HCT116 (cell line): ENCODE data around the gene CIITA. TPM values are rescaled to one million over a fixed set of nuclear protein-coding genes. Genes with fewer than 3 reads are reported as not detected.

Experiments
- ATAC-seq: fragments of 200-7000 bp; cut with Tn5 transposase; 2 replicates; pipeline ENCODE4 v1.9.1; 2020; ENCODE audit warnings: mild to moderate bottlenecking, moderate library complexity
- BruUV-seq: library from RNA; stranded (reverse); fragments of 400-500 nt; replicated peaks from 2 replicates; lab custom pipeline; 2021; lab: Mats Ljungman, UMichigan
- CTCF ChIA-PET: fragments of 300-600 bp; sonication (Branson Sonifier 250); formaldehyde crosslinking; loops from one replicate; lab custom pipeline; 2021; ENCODE audit warnings: antibody characterized with exemption; lab: Charles Lee
- POLR2A ChIA-PET: fragments of 300-600, 350-600 bp; sonication (Branson Sonifier 250); formaldehyde crosslinking; loops from one replicate; lab custom pipeline; 2021; ENCODE audit warnings: antibody characterized with exemption; lab: Charles Lee
- RAD21 ChIA-PET, 2 experiments: fragments of 300-600 bp; sonication (Branson Sonifier 250); formaldehyde crosslinking; loops; one replicate each; lab custom pipeline; 2023; ENCODE audit warnings: low total read pairs in 2 of 2; ENCODE audit not compliant: uncharacterized antibody in 2 of 2, unreplicated experiment in 2 of 2, low non-redundant PET in 1 of 2; lab: Charles Lee
- DNase-seq: peaks from one replicate; pipeline ENCODE4 v3.0.0-alpha.2; 2010; ENCODE audit warnings: low read depth, low spot score
- H2AFZ ChIP-seq: fragments of 200-600 bp; shearing (Covaris generic), sonication (generic); 2 replicates; pipeline ENCODE4 v1.6.1; 2017; ENCODE audit warnings: low read depth, mixed run types, mixed read lengths, antibody characterized with exemption, low read length; ENCODE audit not compliant: poor library complexity, severe bottlenecking
- H3K27ac ChIP-seq: 2 replicates; pipeline ENCODE4 v1.5.1; 2012; ENCODE audit warnings: low read depth, low read length
- H3K27me3 ChIP-seq: fragments of 200-600 bp; sonication (generic); 2 replicates; pipeline ENCODE4 v1.6.1; 2016; ENCODE audit warnings: mixed run types, low read length, mixed read lengths; ENCODE audit not compliant: insufficient read depth
- H3K36me3 ChIP-seq, 2 experiments: fragments of 200-500 bp in 1 of 2; fragments of 200-600 bp in 1 of 2; sonication (Bioruptor generic) in 1 of 2; sonication (generic) in 1 of 2; 2 replicates each; pipeline versions ENCODE4 v1.5.1 to v1.6.1; 2014 to 2016; ENCODE audit warnings: low read length in 2 of 2, inconsistent platforms in 1 of 2, mixed read lengths in 1 of 2, mixed run types in 1 of 2; ENCODE audit not compliant: insufficient read depth in 2 of 2, control insufficient read depth in 1 of 2
- H3K4me1 ChIP-seq, 2 experiments: fragments of 200-600 bp in 1 of 2; sonication (generic) in 1 of 2; 2 replicates each; pipeline versions ENCODE4 v1.5.1 to v1.6.1; 2012 to 2017; ENCODE audit warnings: low read length in 2 of 2, inconsistent platforms in 1 of 2, mild to moderate bottlenecking in 1 of 2, mixed read lengths in 1 of 2, mixed run types in 1 of 2, moderate library complexity in 1 of 2; ENCODE audit not compliant: insufficient read depth in 2 of 2, control insufficient read depth in 1 of 2
- H3K4me2 ChIP-seq: fragments of 200-600 bp; sonication (generic); 2 replicates; pipeline ENCODE4 v1.6.1; 2017; ENCODE audit warnings: mixed run types, low read length, mixed read lengths
- H3K4me3 ChIP-seq, 2 experiments: fragments of 200-600 bp in 1 of 2; sonication (generic) in 1 of 2; replicated peaks in 1 of 2; 2 replicates each; pipeline ENCODE4 v1.5.1; 2011 to 2016; ENCODE audit warnings: low read length in 2 of 2, control low read depth in 1 of 2, low read depth in 1 of 2, mild to moderate bottlenecking in 1 of 2, mixed read lengths in 1 of 2, mixed run types in 1 of 2
- H3K79me2 ChIP-seq: fragments of 200-600 bp; sonication (generic); 2 replicates; pipeline ENCODE4 v1.6.1; 2017; ENCODE audit warnings: mild to moderate bottlenecking, mixed run types, low read length, moderate library complexity, mixed read lengths; ENCODE audit not compliant: insufficient read depth
- H3K9ac ChIP-seq: fragments of 200-600 bp; sonication (generic); 2 replicates; pipeline ENCODE4 v1.6.1; 2016; ENCODE audit warnings: low read length, mixed read lengths
- H3K9me2 ChIP-seq: fragments of 200-600 bp; sonication (generic), shearing (Covaris generic); 2 replicates; pipeline ENCODE4 v1.6.1; 2017; ENCODE audit warnings: mixed run types, mild to moderate bottlenecking, moderate library complexity; ENCODE audit not compliant: insufficient read depth
- H3K9me3 ChIP-seq, 2 experiments: fragments of 200-500 bp in 1 of 2; fragments of 200-600 bp in 1 of 2; sonication (Bioruptor generic) in 1 of 2; sonication (generic) in 1 of 2; 2 replicates each; pipeline ENCODE4 v1.6.1; 2014 to 2017; ENCODE audit warnings: low read length in 2 of 2, mixed read lengths in 2 of 2, inconsistent platforms in 1 of 2, low read depth in 1 of 2, mild to moderate bottlenecking in 1 of 2, mixed run types in 1 of 2, moderate library complexity in 1 of 2; ENCODE audit not compliant: control insufficient read depth in 1 of 2, insufficient read depth in 1 of 2
- H4K20me1 ChIP-seq: fragments of 200-600 bp; sonication (generic), shearing (Covaris generic); 2 replicates; pipeline ENCODE4 v1.6.1; 2017; ENCODE audit warnings: mixed run types, mild to moderate bottlenecking, moderate library complexity; ENCODE audit not compliant: insufficient read depth
- ATF3 ChIP-seq: IDR thresholded peaks from 2 replicates; pipeline ENCODE4 v1.6.1; 2012
- CBX3 ChIP-seq: IDR thresholded peaks from 2 replicates; pipeline ENCODE4 v1.6.1; 2012; ENCODE audit warnings: low read depth
- EGR1 ChIP-seq: IDR thresholded peaks from 2 replicates; pipeline ENCODE4 v1.6.1; 2012; ENCODE audit warnings: low read depth
- ELF1 ChIP-seq: IDR thresholded peaks from 2 replicates; pipeline ENCODE4 v1.6.1; 2012; ENCODE audit warnings: low read depth, borderline replicate concordance
- EZH2phosphoT487 ChIP-seq: fragments of 200-600 bp; IDR thresholded peaks from 2 replicates; pipeline ENCODE4 v1.6.1; 2018; ENCODE audit warnings: antibody characterized with exemption, borderline replicate concordance
- POLR2A ChIP-seq: IDR thresholded peaks from 2 replicates; pipeline ENCODE4 v1.7.0; 2011; ENCODE audit warnings: borderline replicate concordance; ENCODE audit not compliant: insufficient read depth, insufficient read length; ENCODE audit errors: extremely low read depth
- SIN3A ChIP-seq: IDR thresholded peaks from 2 replicates; pipeline ENCODE4 v1.6.1; 2012; ENCODE audit warnings: low read depth
- SRF ChIP-seq: IDR thresholded peaks from 2 replicates; pipeline ENCODE4 v1.6.1; 2012; ENCODE audit warnings: low read depth
- TCF7L2 ChIP-seq: IDR thresholded peaks from 2 replicates; pipeline ENCODE4 v1.7.0; 2011; ENCODE audit warnings: borderline replicate concordance, inconsistent platforms; ENCODE audit not compliant: insufficient read depth, insufficient read length; ENCODE audit errors: extremely low read depth
- ZBTB33 ChIP-seq: IDR thresholded peaks from 2 replicates; pipeline ENCODE4 v1.6.1; 2011; ENCODE audit warnings: mild to moderate bottlenecking, low read length, moderate library complexity; ENCODE audit not compliant: insufficient replicate concordance; ENCODE audit errors: extremely low read depth
- ZNF274 ChIP-seq: fragments of 200-500 bp; sonication (Bioruptor generic); IDR thresholded peaks from 2 replicates; pipeline ENCODE4 v1.6.1; 2014; ENCODE audit warnings: mild to moderate bottlenecking, low read depth, low read length, inconsistent platforms
- intact Hi-C: fragments of 100-400 bp; cut with micrococcal nuclease; formaldehyde crosslinking; loops from 2 replicates; pipeline ENCODE4 v1.10.0; 2022
- total RNA-seq: library from RNA; stranded (reverse); gene quantifications from one replicate; pipeline ENCODE4 v1.2.1, GENCODE V29; 2021; ENCODE audit not compliant: unreplicated experiment

CIITA gene
- total RNA-seq, 1 experiment from 2014 or later = 0.25 TPM

- ChIA-PET RAD21 (no interaction called here), POLR2A (no interaction called here), CTCF (no interaction called here)
- Histone ChIP-seq H3K27ac (no peak overlapping the region), H4K20me1 (no peaks in the 10 kb centered on the region), H3K4me1 (peaks cover 0 to 3% of the 10 kb centered on the region in 2 experiments; a peak in 2 of 4 replicates), H3K4me2 (no peak overlapping the region), H3K27me3 (no peaks in the 10 kb centered on the region), H3K79me2 (no peaks in the 10 kb centered on the region), H3K9ac (no peak overlapping the region), H3K9me2 (no peaks in the 10 kb centered on the region), H2AFZ (no peak overlapping the region), H3K36me3 (no peaks in the 10 kb centered on the region), H3K4me3 (no peak overlapping the region), H3K9me3 (no peaks in the 10 kb centered on the region)
- BruUV-seq = no TSS peak
- DNase-seq (no peak), ATAC-seq (no peak)
- intact Hi-C loops = no loop called here
- no peak for TF ChIP-seq EZH2phosphoT487
- no peak for TF ChIP-seq ATF3
- no peak for TF ChIP-seq SIN3A
- TF ChIP-seq POLR2A = no peak
- no peak for TF ChIP-seq ZNF274
- no peak for TF ChIP-seq CBX3
- TF ChIP-seq TCF7L2 = no peak
- TF ChIP-seq EGR1 = no peak
- no peak for TF ChIP-seq ELF1
- TF ChIP-seq SRF = no peak
- TF ChIP-seq ZBTB33 = no peak
Observed at GRCh38 chr16:10827691-10828341, 49.2 kb upstream of the CIITA start.
